ENCODE measurements around the gene EEF2. TPM values are rescaled to one million over a fixed set of nuclear protein-coding genes. Genes with fewer than 3 reads are reported as not detected.

Gene EEF2
- total and polyA plus RNA-seq, 4 donors: 244 to 1,090 (median 818) TPM

GRCh38 chr19:3959766-3960131, 25.5 kb downstream of the EEF2 start (continued):
- no peak for TF ChIP-seq ZBTB33 (IDR thresholded peaks at IDR 0.05)
- TF ChIP-seq FOXA2 (IDR thresholded peaks at IDR 0.05): no peak
- no peak for TF ChIP-seq HNF4G (IDR thresholded peaks at IDR 0.05)
- no peak for TF ChIP-seq TAF1 (conservative IDR thresholded peaks at IDR 0.05)
- TF ChIP-seq RXRA (IDR thresholded peaks at IDR 0.05): no peak
- no peak for TF ChIP-seq JUND (IDR thresholded peaks at IDR 0.05)
- TF ChIP-seq ATF3 (IDR thresholded peaks at IDR 0.05): no peak
- no peak for TF ChIP-seq GABPA (IDR thresholded peaks at IDR 0.05 in 1 of 2, conservative IDR thresholded peaks at IDR 0.05 in 1 of 2)
- no peak for TF ChIP-seq FOXA1 (IDR thresholded peaks at IDR 0.05)

GRCh38 chr19:3958836-3959765, 26.2 kb downstream of the EEF2 start:
- H3K4me1 ChIP-seq (ENCODE audit: control insufficient read depth in 4 of 4, insufficient read depth in 4 of 4, low read length in 3 of 4): no peaks in the 10 kb centered on the region
- H3K27ac ChIP-seq (ENCODE audit: low read depth in 1 of 2, low read length in 2 of 2): no peak overlapping the region
- no peaks in the 10 kb centered on the region for H3K9me3 ChIP-seq (ENCODE audit: control insufficient read depth in 4 of 4, low read length in 3 of 4)
- 98% methylated on average over 86 of the region's 86 CpGs for WGBS
- no peak for DNase-seq (ENCODE audit: low spot score)
- peaks cover 6 to 58% (median 39%) of the 10 kb centered on the region in 4 donors for H3K36me3 ChIP-seq (ENCODE audit: control insufficient read depth in 4 of 4, insufficient read depth in 3 of 4, low read depth in 1 of 4, low read length in 3 of 4)
- no peak overlapping the region for H3K9ac ChIP-seq (ENCODE audit: low read depth in 1 of 2, low read length in 2 of 2)
- H3K27me3 ChIP-seq (ENCODE audit: control insufficient read depth in 4 of 4, insufficient read depth in 4 of 4, low read length in 3 of 4): no peaks in the 10 kb centered on the region
- TF ChIP-seq MAX (IDR thresholded peaks at IDR 0.05) (no peak), HNF4A (conservative IDR thresholded peaks at IDR 0.05) (no peak), ZBTB33 (IDR thresholded peaks at IDR 0.05) (no peak), SP1 (IDR thresholded peaks at IDR 0.05) (no peak), FOXA1 (IDR thresholded peaks at IDR 0.05) (no peak), RXRA (IDR thresholded peaks at IDR 0.05) (no peak), RAD21 (IDR thresholded peaks at IDR 0.05) (no peak), NR2F2 (IDR thresholded peaks at IDR 0.05) (no peak), GABPA (IDR thresholded peaks at IDR 0.05 in 1 of 2, conservative IDR thresholded peaks at IDR 0.05 in 1 of 2) (no peak), ATF3 (IDR thresholded peaks at IDR 0.05) (no peak), JUND (IDR thresholded peaks at IDR 0.05) (no peak), TAF1 (conservative IDR thresholded peaks at IDR 0.05) (no peak), YY1 (IDR thresholded peaks at IDR 0.05) (no peak)
- no peak overlapping the region for H3K4me3 ChIP-seq (ENCODE audit: low read depth in 1 of 3, low read length in 3 of 3)
